Subcutaneous abdominal adipose tissue (tissue), 5 donors: ENCODE data around the gene CFAP58.

Experiments used
- H3K27ac ChIP-seq: one replicate; pipeline ENCODE4 v1.7.0; 2013; ENCODE audit warnings: low read depth, mild to moderate bottlenecking, inconsistent platforms, low read length, moderate library complexity
- H3K27me3 ChIP-seq, 5 donors: one replicate each; pipeline ENCODE4 v1.7.0; 2013; ENCODE audit warnings: low read length in 5 of 5, inconsistent platforms in 1 of 5; ENCODE audit not compliant: control insufficient read depth in 5 of 5, insufficient read depth in 4 of 5
- H3K36me3 ChIP-seq, 5 donors: one replicate each; pipeline ENCODE4 v1.7.0; 2013; ENCODE audit warnings: low read length in 5 of 5; ENCODE audit not compliant: control insufficient read depth in 5 of 5, insufficient read depth in 5 of 5
- H3K4me1 ChIP-seq, 5 donors: one replicate each; pipeline ENCODE4 v1.7.0; 2013; ENCODE audit warnings: low read length in 5 of 5, mild to moderate bottlenecking in 3 of 5, moderate library complexity in 1 of 5; ENCODE audit not compliant: control insufficient read depth in 5 of 5, insufficient read depth in 5 of 5
- H3K4me3 ChIP-seq, 5 donors: one replicate each; pipeline ENCODE4 v1.7.0; 2013; ENCODE audit warnings: low read length in 5 of 5, low read depth in 1 of 5
- H3K9ac ChIP-seq, 5 donors: one replicate each; pipeline ENCODE4 v1.7.0; 2013; ENCODE audit warnings: low read length in 5 of 5, mild to moderate bottlenecking in 4 of 5, moderate library complexity in 3 of 5
- H3K9me3 ChIP-seq, 5 donors: one replicate each; pipeline ENCODE4 v1.7.0; 2013; ENCODE audit warnings: low read length in 5 of 5; ENCODE audit not compliant: control insufficient read depth in 5 of 5
- donor health status: healthy.
- donor health status: healthy.
- donor health status: healthy.
- donor health status: healthy.
- donor health status: healthy.

Gene CFAP58

DNA sequence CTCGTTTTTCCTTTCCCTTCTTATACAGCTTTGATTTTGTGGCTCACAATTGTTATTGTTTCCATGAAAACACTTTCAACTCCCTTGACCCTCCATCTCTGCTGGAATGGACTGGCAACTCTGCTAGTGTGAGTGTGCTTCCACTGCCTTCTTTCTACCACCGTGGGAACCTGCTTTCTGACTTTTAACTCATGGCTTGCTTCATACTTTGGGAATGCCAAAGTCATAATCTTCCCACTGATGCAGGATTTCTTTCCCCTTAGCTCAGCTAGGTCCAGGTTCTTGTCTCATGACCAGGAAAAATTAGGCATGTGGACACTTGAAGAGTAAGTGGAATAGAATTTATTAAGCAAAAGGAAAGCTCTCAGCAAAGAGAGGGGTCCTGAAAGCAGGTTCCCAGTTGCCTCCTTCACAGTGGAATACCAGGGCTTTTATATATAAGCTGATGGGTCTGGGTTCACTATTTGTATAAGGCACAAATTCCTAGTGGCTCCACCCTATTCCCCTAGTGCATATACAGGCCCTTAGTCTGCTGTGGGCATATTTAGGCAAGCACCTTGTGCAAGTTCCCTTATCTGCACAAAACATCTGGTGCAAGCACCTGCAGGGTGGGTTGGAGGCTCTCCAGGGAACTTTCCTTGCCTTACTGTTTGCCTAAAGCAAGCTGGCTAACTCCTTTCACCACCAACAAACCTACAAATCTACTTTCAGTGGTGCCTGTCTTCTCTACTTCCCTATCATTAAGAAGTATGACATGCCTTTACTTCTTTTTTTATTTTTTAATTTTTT, 119.5 kb downstream of the CFAP58 start:
- no peak overlapping the region for H3K9ac ChIP-seq
- no peak overlapping the region for H3K27ac ChIP-seq
- H3K4me1 ChIP-seq = no peaks in the 10 kb centered on the region
- H3K4me3 ChIP-seq = no peak overlapping the region
- H3K36me3 ChIP-seq = no peaks in the 10 kb centered on the region
- peaks cover 0 to 2% (median 0%) of the 10 kb centered on the region in 5 donors for H3K9me3 ChIP-seq
- no peaks in the 10 kb centered on the region for H3K27me3 ChIP-seq

DNA sequence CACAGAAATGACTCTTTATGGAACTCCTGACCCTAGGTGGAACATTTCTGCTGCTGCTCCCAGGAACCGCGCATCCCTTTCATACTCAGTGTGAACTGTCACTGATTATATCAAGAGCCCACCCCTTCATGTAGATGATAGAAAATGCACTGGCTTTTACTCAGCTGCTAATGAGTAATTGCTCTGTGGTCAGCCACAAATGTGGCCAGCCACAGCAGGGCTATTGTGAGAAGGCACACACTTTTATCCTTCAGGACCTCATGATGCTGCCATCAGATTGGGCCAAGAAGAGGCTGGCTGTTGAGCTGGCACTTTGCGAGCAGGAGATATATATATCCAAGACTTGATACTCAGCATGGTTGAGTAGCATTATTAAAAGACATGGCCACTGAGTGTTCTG, 124.7 kb downstream of the CFAP58 start:
- Histone ChIP-seq H3K27me3 (peaks cover 0 to 10% (median 4%) of the 10 kb centered on the region in 5 donors), H3K4me3 (no peak overlapping the region), H3K36me3 (no peaks in the 10 kb centered on the region), H3K9me3 (no peaks in the 10 kb centered on the region), H3K27ac (no peak overlapping the region), H3K9ac (no peak overlapping the region), H3K4me1 (no peaks in the 10 kb centered on the region)

GRCh38 chr10:104479906-104480593, 126.4 kb downstream of the CFAP58 start:
- H3K36me3 ChIP-seq = no peaks in the 10 kb centered on the region
- peaks cover 0 to 10% (median 9%) of the 10 kb centered on the region in 5 donors for H3K27me3 ChIP-seq
- H3K9me3 ChIP-seq = no peaks in the 10 kb centered on the region
- H3K9ac ChIP-seq = no peak overlapping the region
- no peak overlapping the region for H3K27ac ChIP-seq
- H3K4me1 ChIP-seq = no peaks in the 10 kb centered on the region
- no peak overlapping the region for H3K4me3 ChIP-seq

DNA sequence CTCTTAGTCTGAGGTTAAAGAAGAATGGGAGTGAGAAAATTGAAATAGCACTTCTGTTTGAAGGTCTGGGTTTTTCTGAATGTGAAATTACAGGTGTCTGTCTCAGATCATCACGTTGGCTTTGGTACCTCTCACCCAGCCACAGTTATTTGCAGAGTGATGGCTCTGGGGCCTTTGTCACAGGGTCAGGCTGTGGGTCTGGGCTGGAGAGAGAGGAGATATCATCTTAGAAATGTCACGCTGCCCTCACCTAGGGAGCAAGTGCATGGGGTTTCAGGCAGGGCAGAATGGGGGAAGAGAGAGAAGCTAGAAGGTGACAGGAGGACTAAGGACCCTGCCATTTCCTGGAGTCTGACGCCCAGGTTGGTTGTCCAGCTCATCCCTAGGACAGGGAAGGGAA, 127.2 kb downstream of the CFAP58 start:
- Histone ChIP-seq H3K27me3 (peaks cover 0 to 14% (median 9%) of the 10 kb centered on the region in 5 donors), H3K9ac (no peak overlapping the region), H3K9me3 (no peaks in the 10 kb centered on the region), H3K27ac (no peak overlapping the region), H3K36me3 (no peaks in the 10 kb centered on the region), H3K4me3 (no peak overlapping the region), H3K4me1 (no peaks in the 10 kb centered on the region)

- H3K9me3 ChIP-seq = no peaks in the 10 kb centered on the region
- no peak overlapping the region for H3K9ac ChIP-seq
- H3K4me3 ChIP-seq = no peak overlapping the region
- no peak overlapping the region for H3K27ac ChIP-seq
- no peaks in the 10 kb centered on the region for H3K4me1 ChIP-seq
- no peaks in the 10 kb centered on the region for H3K36me3 ChIP-seq
- H3K27me3 ChIP-seq = peaks cover 0 to 14% (median 9%) of the 10 kb centered on the region in 5 donors
Measured at GRCh38 chr10:104483582-104483981, 129.9 kb downstream of the CFAP58 start.

DNA sequence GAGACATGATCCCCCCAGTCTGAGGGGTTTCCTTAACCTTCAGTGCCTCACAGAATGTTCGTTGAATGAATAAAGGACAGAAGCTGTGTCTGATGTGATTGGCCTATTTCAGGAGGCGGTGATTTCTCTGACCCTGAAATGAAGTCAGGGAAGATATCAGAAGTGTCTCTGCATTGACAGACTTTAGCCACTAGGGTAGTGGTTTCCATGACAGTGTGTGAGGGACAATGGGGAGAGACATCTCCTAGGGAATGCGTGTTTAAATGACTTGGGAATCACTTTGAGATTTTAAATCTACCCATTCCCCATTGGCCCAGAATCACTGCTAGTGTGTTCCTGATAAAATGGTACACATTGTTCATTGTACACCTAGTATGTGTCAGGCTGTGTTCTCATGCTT, 132.0 kb downstream of the CFAP58 start:
- Histone ChIP-seq H3K27me3 (peaks cover 0 to 14% (median 9%) of the 10 kb centered on the region in 5 donors), H3K27ac (no peak overlapping the region), H3K9ac (no peak overlapping the region), H3K9me3 (no peaks in the 10 kb centered on the region), H3K36me3 (no peaks in the 10 kb centered on the region), H3K4me3 (no peak overlapping the region), H3K4me1 (no peaks in the 10 kb centered on the region)

GRCh38 chr10:104486803-104487202, 133.2 kb downstream of the CFAP58 start:
- Histone ChIP-seq H3K4me1 (no peaks in the 10 kb centered on the region), H3K9me3 (no peaks in the 10 kb centered on the region), H3K36me3 (no peaks in the 10 kb centered on the region), H3K9ac (no peak overlapping the region), H3K27ac (no peak overlapping the region), H3K27me3 (peaks cover 0 to 14% (median 6%) of the 10 kb centered on the region in 5 donors), H3K4me3 (no peak overlapping the region)

DNA sequence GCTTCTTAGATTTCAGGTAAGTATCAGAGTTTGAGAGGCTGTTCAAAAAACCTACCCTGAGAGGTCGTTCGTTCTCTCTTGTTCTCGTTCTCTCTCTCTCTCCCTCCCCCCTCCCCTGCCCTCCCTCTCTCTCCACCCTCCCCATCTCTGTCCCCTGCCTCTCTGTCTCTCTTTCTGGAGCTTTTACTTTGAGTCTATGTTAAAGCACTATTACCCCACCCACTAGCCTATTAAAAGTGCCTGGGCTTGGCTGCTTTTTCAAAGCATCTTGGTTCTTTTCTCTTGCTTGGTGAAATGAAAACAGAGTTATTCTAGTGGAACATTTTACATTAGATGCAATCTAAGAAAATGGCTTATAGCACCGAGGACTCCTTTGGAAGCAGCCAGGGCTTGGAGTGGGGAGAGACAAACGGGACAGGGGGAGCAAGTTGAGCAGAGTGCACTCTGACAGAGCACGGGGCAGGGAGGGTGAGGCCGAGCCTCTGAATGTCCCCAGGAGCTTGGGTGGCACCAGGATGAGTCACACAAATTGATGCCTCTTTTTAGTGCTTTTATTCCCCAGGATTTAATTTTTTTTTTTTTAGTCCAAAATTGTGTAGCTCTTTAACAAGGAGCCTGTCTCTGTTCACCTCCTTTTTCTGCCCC, 134.3 kb downstream of the CFAP58 start:
- Histone ChIP-seq H3K27me3 (peaks cover 0 to 7% (median under 1%) of the 10 kb centered on the region in 5 donors), H3K27ac (no peak overlapping the region), H3K36me3 (no peaks in the 10 kb centered on the region), H3K4me3 (no peak overlapping the region), H3K9ac (no peak overlapping the region), H3K4me1 (no peaks in the 10 kb centered on the region), H3K9me3 (no peaks in the 10 kb centered on the region)

GRCh38 chr10:104488439-104488832, 134.8 kb downstream of the CFAP58 start:
- Histone ChIP-seq H3K36me3 (no peaks in the 10 kb centered on the region), H3K4me3 (no peak overlapping the region), H3K4me1 (no peaks in the 10 kb centered on the region), H3K27me3 (peaks cover 0 to 6% (median 0%) of the 10 kb centered on the region in 5 donors), H3K27ac (no peak overlapping the region), H3K9me3 (no peaks in the 10 kb centered on the region), H3K9ac (no peak overlapping the region)

- no peak overlapping the region for H3K27ac ChIP-seq
Measured at GRCh38 chr10:104492329-104492940, 138.8 kb downstream of the CFAP58 start.

More at GRCh38 chr10:104492329-104492940, 138.8 kb downstream of the CFAP58 start:
- no peaks in the 10 kb centered on the region for H3K9me3 ChIP-seq
- H3K4me3 ChIP-seq = no peak overlapping the region
- H3K9ac ChIP-seq = no peak overlapping the region
- no peaks in the 10 kb centered on the region for H3K4me1 ChIP-seq
- no peaks in the 10 kb centered on the region for H3K27me3 ChIP-seq
- no peaks in the 10 kb centered on the region for H3K36me3 ChIP-seq
